NCI-H2227 treated with DMSO at 0.1 percent for 48 hours (cell line): Measurements from ENCODE around the gene LDHA.
"Not testable (repeated sequence)": the region's sequence is repeated elsewhere in the genome, so short reads cannot be mapped to it uniquely, and the experiment has no call there.

Experiments
- DNase-seq: peaks from one replicate; lab custom pipeline; 2025; lab: John Stamatoyannopoulos, UW

LDHA gene

GRCh38 chr11:18394928-18395734 lies 768 bp downstream of the LDHA start:
- peak; percentile 48 for DNase-seq

GRCh38 chr11:18395735-18396504 lies 1.6 kb downstream of the LDHA start:
- peak; percentile 99 for DNase-seq

GRCh38 chr11:18397921-18398320 lies 3.6 kb downstream of the LDHA start:
- no peak for DNase-seq

- not testable (repeated sequence) for DNase-seq
Measured at GRCh38 chr11:18401077-18401476, 6.7 kb downstream of the LDHA start.

GRCh38 chr11:18404062-18404461 lies 9.7 kb downstream of the LDHA start:
- no peak for DNase-seq

GRCh38 chr11:18407400-18407799 lies 13.0 kb downstream of the LDHA start:
- not testable (repeated sequence) for DNase-seq

GRCh38 chr11:18408558-18409291 lies 14.4 kb downstream of the LDHA start:
- no peak for DNase-seq

- no peak for DNase-seq
Measured at GRCh38 chr11:18416459-18416858, 22.1 kb downstream of the LDHA start.

GRCh38 chr11:18419040-18419439 lies 24.7 kb downstream of the LDHA start:
- no peak for DNase-seq

- no peak for DNase-seq
Measured at GRCh38 chr11:18420067-18420466, 25.7 kb downstream of the LDHA start.

- no peak for DNase-seq
Measured at GRCh38 chr11:18427240-18427639, 32.9 kb downstream of the LDHA start.

- DNase-seq = no peak
Measured at GRCh38 chr11:18429332-18429731, 35.0 kb downstream of the LDHA start.

- DNase-seq = no peak
Measured at GRCh38 chr11:18438691-18439090, 44.3 kb downstream of the LDHA start.

- DNase-seq = no peak
Measured at GRCh38 chr11:18449251-18449650, 54.9 kb downstream of the LDHA start.

GRCh38 chr11:18452927-18453326 lies 58.6 kb downstream of the LDHA start:
- DNase-seq = no peak

- DNase-seq = no peak
Measured at GRCh38 chr11:18455686-18456372, 61.5 kb downstream of the LDHA start, which contains the start of gene LDHAL6A. LDHAL6A (plus strand) TSS chr11:18455856; CDS start chr11:18456681, 825 bp downstream.

GRCh38 chr11:18457450-18457849 lies 63.1 kb downstream of the LDHA start:
- DNase-seq = no peak
